WTC11 (cell line): ENCODE results near the gene PAPOLA. TPM values are rescaled to one million over a fixed set of nuclear protein-coding genes. Genes with fewer than 3 reads are reported as not detected.

ENCODE experiments used
- ATAC-seq: fragments of 200-7000 bp; cut with Tn5 transposase; 2 replicates; pipeline ENCODE4 v1.10.0; 2021; ENCODE audit warnings: mild to moderate bottlenecking, moderate library complexity
- CTCF ChIA-PET: fragments of 300-600 bp; sonication (Branson Sonifier 250); formaldehyde crosslinking; loops from one replicate; lab custom pipeline; 2021; ENCODE audit warnings: antibody characterized with exemption; lab: Charles Lee
- POLR2A ChIA-PET: fragments of 350-600 bp; sonication (Branson Sonifier 250); formaldehyde crosslinking; loops from one replicate; lab custom pipeline; 2021; ENCODE audit warnings: antibody characterized with exemption; lab: Charles Lee
- DNase-seq: peaks from one replicate; pipeline ENCODE4 v3.0.0; 2021; ENCODE audit warnings: low spot score
- H3K27ac Mint-ChIP-seq: 2 replicates; pipeline ENCODE4 v1.8.0; 2021; ENCODE audit warnings: mixed read lengths
- H3K27me3 Mint-ChIP-seq: 2 replicates; pipeline ENCODE4 v1.8.0; 2021; ENCODE audit warnings: low read depth, mild to moderate bottlenecking, moderate library complexity, mixed read lengths
- H3K36me3 Mint-ChIP-seq: 2 replicates; pipeline ENCODE4 v1.8.0; 2021; ENCODE audit warnings: mixed read lengths
- H3K4me1 Mint-ChIP-seq: 2 replicates; pipeline ENCODE4 v1.8.0; 2022; ENCODE audit warnings: mixed read lengths
- H3K4me3 Mint-ChIP-seq: 2 replicates; pipeline ENCODE4 v1.8.0; 2021; ENCODE audit warnings: mild to moderate bottlenecking, moderate library complexity, mixed read lengths
- H3K9me3 Mint-ChIP-seq: 2 replicates; pipeline ENCODE4 v1.8.0; 2021; ENCODE audit warnings: mixed read lengths
- ARID4B ChIP-seq: sonication (generic); formaldehyde crosslinking; IDR thresholded peaks from 2 replicates; pipeline ENCODE4 v1.8.0; 2023; ENCODE audit warnings: missing genetic modification reagents, mild to moderate bottlenecking, borderline replicate concordance
- ATF1 ChIP-seq: sonication (generic); formaldehyde crosslinking; IDR thresholded peaks from 2 replicates; pipeline ENCODE4 v1.8.1; 2023; ENCODE audit warnings: mild to moderate bottlenecking, moderate library complexity, missing genetic modification reagents
- ATF6 ChIP-seq: sonication (generic); formaldehyde crosslinking; IDR thresholded peaks from 2 replicates; pipeline ENCODE4 v1.8.1; 2023; ENCODE audit warnings: mild to moderate bottlenecking, missing genetic modification reagents
- CBFB ChIP-seq: sonication (generic); formaldehyde crosslinking; IDR thresholded peaks from 2 replicates; pipeline ENCODE4 v1.8.1; 2022; ENCODE audit warnings: mild to moderate bottlenecking, low read depth, missing genetic modification reagents
- FOXJ3 ChIP-seq: sonication (generic); formaldehyde crosslinking; IDR thresholded peaks from 2 replicates; pipeline ENCODE4 v1.9.0; 2021; ENCODE audit warnings: missing genetic modification reagents, mild to moderate bottlenecking, borderline replicate concordance
- GTF2I ChIP-seq: fragments of 250-450 bp; sonication (Bioruptor Pico); conservative IDR thresholded peaks from 2 replicates; pipeline ENCODE4 v1.4.0; 2021; ENCODE audit warnings: mild to moderate bottlenecking
- IRF1 ChIP-seq: sonication (generic); formaldehyde crosslinking; IDR thresholded peaks from 2 replicates; pipeline ENCODE4 v1.8.0; 2023; ENCODE audit warnings: missing genetic modification reagents
- NFE2L1 ChIP-seq: sonication (generic); formaldehyde crosslinking; IDR thresholded peaks from 2 replicates; pipeline ENCODE4 v1.8.1; 2023; ENCODE audit warnings: missing genetic modification reagents
- TCF7 ChIP-seq: sonication (generic); formaldehyde crosslinking; IDR thresholded peaks from 2 replicates; pipeline ENCODE4 v1.8.0; 2022; ENCODE audit warnings: mild to moderate bottlenecking, low read depth, missing genetic modification reagents, moderate library complexity
- ZNF121 ChIP-seq: sonication (generic); formaldehyde crosslinking; IDR thresholded peaks from 2 replicates; pipeline ENCODE4 v1.8.0; 2023; ENCODE audit warnings: missing genetic modification reagents
- ZNF423 ChIP-seq: fragments of 250-450 bp; sonication (Bioruptor Pico); IDR thresholded peaks from 2 replicates; pipeline ENCODE4 v2.1.2; 2022; ENCODE audit warnings: mild to moderate bottlenecking, moderate library complexity
- ZNF532 ChIP-seq: fragments of 250-450 bp; sonication (Bioruptor Pico); IDR thresholded peaks from 2 replicates; pipeline ENCODE4 v1.9.0; 2021; ENCODE audit warnings: mild to moderate bottlenecking, borderline replicate concordance
- total RNA-seq: library from RNA; stranded (reverse); gene quantifications from 3 replicates; pipeline ENCODE4 v1.2.3, GENCODE V29; 2021

The PAPOLA gene
- total RNA-seq, 1 experiment from 2014 or later: 210 TPM

GRCh38 chr14:96515731-96516130 is 13.5 kb downstream of the PAPOLA start:
- no peak for ATAC-seq
- POLR2A ChIA-PET: no interaction called here
- peaks cover 9% of the 10 kb centered on the region for H3K36me3 Mint-ChIP-seq
- no peaks in the 10 kb centered on the region for H3K27me3 Mint-ChIP-seq
- TF ChIP-seq IRF1 (CRISPR knock-in tag) (no peak), GTF2I (CRISPR knock-in tag) (no peak), ZNF423 (CRISPR knock-in tag) (no peak), ZNF532 (CRISPR knock-in tag) (no peak), ARID4B (no peak), CBFB (no peak), NFE2L1 (CRISPR knock-in tag) (no peak), ATF6 (CRISPR knock-in tag) (no peak), TCF7 (CRISPR knock-in tag) (no peak), FOXJ3 (CRISPR knock-in tag) (no peak)
- TF ChIP-seq, all 79 proteins: peak for 0
- Mint-ChIP-seq H3K27ac (peak overlapping the region; percentile 18; the same call in 1 of the 2 replicates), H3K9me3 (no peaks in the 10 kb centered on the region), H3K4me3 (no peak overlapping the region), H3K4me1 (peaks cover 62% of the 10 kb centered on the region)
- DNase-seq: no peak
- CTCF ChIA-PET: interaction anchor here (0.6 kb wide), 1 partner anchor 29 kb away, joined by 3 read pairs; no protein-coding TSS in a partner anchor

- peaks cover 56% of the 10 kb centered on the region for H3K4me1 Mint-ChIP-seq
- CTCF ChIA-PET: no interaction called here
- no peak for DNase-seq
- TF ChIP-seq ZNF121 (CRISPR knock-in tag) (peak; percentile 85), ATF1 (CRISPR knock-in tag) (no peak)
- H3K27me3 Mint-ChIP-seq: no peaks in the 10 kb centered on the region
- POLR2A ChIA-PET: no interaction called here
- no peak overlapping the region for H3K4me3 Mint-ChIP-seq
- ATAC-seq: no peak
- H3K36me3 Mint-ChIP-seq: peaks cover 13% of the 10 kb centered on the region
- peak overlapping the region; percentile 70; the same call in 1 of the 2 replicates for H3K27ac Mint-ChIP-seq
- no peaks in the 10 kb centered on the region for H3K9me3 Mint-ChIP-seq
These were observed 14.2 kb downstream of the PAPOLA start for GRCh38 chr14:96516351-96516750.
